ENCODE results near the gene CLUH.

DNA sequence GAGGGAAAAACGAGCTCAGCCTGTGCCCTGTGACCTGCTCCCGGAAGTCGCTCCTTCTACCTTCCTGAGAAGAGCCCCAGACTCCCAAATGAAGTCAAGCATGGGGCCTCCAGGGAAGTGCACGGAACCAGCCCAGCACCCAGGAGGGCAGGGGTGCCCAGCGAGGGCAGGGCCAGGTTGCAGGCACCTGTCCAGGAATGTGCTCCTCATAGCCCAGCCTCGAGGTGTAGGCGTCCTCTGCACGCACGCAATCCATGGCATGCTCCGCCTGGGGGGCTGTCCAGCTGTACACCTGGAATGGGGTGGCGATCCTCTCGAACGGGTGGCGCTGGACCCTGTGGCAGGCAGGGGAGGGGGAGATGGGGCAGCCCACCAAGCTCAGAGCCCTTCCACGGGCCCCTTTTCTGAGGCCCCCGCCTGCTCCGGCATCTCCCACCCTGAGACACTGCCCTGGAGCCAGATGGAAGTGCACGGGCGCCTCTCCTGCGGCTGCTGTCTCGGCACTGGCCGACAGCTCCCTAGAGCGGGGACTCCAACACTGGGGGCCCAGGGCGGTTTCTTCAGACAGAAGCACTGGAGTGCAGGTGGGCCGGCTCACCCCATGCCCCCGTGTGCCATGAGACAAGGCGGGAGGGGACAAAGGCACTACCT lies 10.9 kb downstream of the CLUH start:
- TF ChIP-seq EP300 (IDR thresholded peaks at IDR 0.05) (no peak), POLR2A (IDR thresholded peaks at IDR 0.05) (no peak)
- TF ChIP-seq, protein P1, sequence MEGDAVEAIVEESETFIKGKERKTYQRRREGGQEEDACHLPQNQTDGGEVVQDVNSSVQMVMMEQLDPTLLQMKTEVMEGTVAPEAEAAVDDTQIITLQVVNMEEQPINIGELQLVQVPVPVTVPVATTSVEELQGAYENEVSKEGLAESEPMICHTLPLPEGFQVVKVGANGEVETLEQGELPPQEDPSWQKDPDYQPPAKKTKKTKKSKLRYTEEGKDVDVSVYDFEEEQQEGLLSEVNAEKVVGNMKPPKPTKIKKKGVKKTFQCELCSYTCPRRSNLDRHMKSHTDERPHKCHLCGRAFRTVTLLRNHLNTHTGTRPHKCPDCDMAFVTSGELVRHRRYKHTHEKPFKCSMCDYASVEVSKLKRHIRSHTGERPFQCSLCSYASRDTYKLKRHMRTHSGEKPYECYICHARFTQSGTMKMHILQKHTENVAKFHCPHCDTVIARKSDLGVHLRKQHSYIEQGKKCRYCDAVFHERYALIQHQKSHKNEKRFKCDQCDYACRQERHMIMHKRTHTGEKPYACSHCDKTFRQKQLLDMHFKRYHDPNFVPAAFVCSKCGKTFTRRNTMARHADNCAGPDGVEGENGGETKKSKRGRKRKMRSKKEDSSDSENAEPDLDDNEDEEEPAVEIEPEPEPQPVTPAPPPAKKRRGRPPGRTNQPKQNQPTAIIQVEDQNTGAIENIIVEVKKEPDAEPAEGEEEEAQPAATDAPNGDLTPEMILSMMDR (IDR thresholded peaks at IDR 0.05), result no peak
